GM21786 (cell line): ENCODE data around the gene APH1B.

Experiments used
- ATAC-seq: cut with Tn5 transposase; IDR thresholded peaks from one replicate; pipeline ENCODE4 v1.9.1; 2021; ENCODE audit not compliant: unreplicated experiment

The APH1B gene

DNA sequence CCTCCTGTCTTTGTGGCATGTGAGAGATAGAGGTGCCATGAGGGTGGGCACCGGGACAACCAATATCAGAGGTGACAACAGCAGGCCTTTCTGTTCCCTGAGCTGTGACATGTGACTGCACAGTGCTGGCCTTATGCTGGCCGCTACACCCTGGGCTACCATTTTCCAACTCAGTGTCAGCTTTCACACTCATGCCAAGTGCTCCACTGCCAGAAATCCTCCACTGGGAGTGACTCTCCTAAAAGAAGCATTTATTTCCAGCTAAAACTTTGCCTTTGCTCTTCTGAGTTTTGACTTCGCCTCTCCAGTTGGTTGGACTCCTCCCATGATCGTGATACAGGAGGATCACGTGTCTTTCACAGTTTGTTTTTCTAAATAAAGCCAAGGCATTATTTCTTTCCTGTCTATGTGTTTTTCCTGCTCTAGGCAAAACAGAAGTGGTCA lies 72.8 kb downstream of the APH1B start:
- no peak for ATAC-seq

DNA sequence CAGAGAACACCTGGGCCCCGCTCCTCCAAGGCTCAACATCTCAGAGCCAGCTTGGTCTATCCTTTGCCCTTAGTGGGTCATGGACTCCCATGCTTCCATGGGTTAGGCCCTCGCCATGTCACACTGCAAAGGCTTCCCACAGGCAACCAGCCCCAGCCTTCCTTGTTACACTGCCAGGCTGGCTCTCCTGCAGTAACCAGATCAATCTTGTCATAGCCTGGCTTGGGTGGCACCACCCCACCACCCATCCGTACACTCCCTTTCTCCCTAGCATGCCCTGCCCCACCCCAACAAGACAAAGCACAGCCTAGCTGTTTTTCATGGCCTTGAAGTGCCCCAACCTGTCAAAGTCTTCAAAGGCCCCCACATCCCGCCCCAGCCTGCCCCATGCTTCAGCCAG lies 73.8 kb downstream of the APH1B start:
- ATAC-seq, result no peak

DNA sequence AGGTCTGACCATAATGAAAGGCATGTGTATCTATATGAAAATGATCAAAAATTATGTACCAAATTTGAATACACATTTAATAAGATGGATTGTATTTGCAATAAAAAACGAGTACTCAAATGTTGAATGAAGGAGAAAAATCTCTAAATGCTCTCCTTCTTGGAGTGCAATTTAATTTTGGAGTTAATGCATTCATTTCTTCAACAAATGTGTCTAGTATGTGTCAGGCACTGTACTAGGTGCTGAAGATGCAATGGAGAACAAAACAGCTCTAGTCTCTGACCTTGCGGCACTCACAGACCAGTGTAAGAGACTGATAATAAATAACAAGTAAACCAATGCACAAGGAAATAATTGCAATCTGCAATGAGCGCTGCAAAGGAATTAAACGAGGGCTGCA lies 75.4 kb downstream of the APH1B start:
- ATAC-seq, result no peak

DNA sequence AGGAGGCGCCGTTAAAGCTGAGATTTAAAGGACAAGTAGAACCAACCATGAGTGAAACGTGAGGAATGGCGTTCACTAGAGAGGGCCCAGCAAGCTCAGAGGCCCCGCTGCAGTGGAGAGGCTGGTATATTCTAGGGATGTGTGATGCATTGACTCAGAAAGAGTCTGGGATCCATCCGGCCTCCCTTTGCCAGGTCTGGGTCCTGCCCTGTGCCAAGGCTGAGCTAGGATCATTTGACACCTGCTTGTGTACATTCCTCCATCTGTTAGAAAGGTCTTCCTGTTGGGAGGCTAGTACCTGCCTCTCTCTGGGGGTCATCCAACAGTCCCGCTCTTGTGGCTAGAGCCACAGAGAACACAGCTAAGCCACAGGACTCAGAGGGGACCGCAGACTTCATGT lies 75.9 kb downstream of the APH1B start:
- no peak for ATAC-seq

DNA sequence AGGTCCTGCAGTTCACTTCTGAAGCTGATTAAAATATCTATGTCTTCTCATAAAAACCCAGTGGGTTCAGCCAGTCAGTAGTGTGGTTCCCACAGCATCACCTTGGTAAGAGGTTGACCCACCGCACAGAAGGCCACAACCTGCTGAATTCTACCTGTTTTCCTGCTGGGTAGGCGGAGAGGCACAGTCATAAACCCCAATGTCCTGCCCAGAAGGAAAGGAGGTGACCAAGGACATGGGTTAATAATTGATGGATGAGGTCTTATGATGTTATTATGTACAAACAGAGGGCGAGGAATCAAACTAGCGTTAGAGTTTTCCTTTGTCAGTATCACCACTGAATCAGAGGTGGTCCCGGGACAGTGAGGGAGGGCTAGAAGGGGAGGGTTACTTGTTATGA lies 76.5 kb downstream of the APH1B start:
- no peak for ATAC-seq

DNA sequence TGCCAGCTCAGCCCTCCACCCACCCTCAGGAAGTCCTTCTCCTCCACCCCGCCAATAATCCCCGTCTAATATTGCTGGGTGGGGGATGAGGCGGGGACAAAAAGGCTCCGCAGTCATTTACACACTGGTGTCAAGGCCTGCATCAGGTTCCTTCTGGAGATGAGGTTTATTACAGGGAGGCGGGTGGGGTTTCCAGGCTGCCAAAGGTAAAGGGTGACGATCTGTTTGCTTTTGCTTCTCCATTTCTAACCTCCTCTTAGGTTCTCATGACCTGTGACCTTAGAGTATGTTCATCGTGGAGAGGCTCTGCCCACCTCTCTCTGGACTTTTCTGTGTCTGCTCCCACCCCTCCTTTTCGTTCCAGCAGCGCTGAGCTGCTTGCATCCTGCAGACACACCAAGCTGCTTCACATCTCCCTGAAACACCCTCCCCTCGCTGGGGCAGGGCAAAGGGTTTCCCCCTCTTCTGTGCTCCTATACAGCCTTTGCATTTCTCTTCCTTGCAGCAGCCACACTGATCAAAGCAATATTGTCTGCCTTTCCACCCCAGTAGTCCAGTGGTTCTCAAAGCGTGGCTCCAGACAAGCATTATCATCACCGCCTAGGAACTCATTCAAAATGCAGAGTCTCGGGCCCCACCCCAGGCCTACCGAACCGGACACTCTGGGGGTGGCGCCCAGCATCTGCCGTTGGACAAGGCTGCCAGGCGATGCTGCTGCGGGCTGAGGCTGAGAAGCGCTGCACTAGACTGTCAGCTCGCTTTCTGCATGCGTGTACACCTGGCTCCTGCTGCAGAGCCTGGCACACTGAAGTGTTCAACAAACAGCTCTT lies 77.6 kb downstream of the APH1B start:
- no peak for ATAC-seq

DNA sequence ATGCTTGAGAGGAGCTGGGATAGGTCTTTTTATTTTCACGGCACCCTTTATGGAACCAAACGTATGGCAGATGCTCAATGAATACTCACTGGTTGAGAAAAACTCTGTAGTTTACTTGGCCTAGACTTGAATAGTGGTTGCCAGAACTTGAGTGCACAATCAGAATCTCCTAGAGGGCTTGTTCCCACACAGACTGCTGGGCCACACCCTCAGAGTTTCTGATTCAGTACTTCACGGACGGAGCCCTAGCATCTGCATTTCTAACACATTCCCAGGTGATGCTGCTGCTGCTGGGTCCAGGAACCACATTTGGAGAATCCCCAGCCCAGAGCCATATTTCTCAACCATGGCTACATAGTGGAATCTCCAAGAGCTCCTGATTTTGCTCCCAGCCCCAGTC lies 79.7 kb downstream of the APH1B start:
- ATAC-seq, result no peak

DNA sequence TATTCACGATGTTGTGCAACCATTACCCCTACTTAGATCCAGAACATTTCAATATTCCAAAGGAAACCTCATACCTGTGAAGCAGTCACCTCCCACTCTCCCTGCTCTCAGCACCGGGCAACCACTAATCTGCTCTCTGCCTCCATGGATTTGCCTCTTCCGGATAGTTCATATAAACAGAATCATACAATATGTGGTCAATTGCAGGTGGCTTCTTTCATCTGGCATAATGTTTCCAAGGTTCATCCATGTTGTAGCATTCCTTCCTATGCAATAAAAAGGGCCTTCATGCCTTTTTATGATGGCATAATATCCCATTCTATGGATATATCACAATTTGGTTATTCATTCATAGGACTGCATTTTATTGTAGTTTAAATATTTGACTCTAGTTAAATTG lies 80.3 kb downstream of the APH1B start:
- no peak for ATAC-seq

DNA sequence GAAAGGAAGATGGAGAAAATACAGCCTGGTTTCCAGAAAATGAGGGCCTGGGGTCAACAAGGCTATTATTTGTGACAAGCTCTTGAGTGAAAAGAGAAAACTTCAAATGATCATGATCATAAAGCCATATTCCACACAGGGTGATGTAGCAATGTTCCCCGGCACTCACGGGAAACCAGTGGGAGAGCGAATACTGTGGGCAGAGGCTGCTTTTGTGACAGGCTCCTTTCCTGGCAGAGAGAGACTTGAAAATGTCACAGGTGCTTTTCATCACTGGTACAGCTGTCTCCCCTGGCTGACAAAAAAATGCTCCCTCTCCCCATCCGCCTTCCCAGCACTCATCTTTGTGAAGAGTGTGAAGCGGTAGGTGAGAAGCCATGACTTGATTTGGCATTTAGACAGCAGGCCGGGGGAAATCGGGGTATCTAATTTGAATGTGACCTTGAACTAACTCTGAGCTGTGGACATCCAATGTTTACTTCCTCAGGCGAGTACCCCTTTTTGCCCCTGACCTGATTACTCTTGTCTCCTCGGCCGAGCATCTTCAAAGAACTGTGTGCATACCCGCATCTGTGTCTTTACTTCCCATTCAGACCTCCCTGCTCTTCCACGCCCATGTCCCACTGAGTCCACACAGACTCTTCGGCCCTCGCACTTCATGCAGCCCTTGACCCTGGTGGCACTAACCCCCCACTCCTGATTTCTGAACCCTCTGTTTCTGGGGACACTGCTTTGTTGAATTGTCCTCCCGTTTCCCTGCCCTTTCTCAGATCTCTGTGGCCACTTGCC lies 81.0 kb downstream of the APH1B start:
- no peak for ATAC-seq
